Stimulated activated naive CD4-positive, alpha-beta T cell treated with Interleukin-2 at 50 U/mL for 16 hours (primary cell): Measurements from ENCODE around the gene DOCK9.
"Not testable (repeated sequence)": the region's sequence is repeated elsewhere in the genome, so short reads cannot be mapped to it uniquely, and the experiment has no call there.

Experiments used
- DNase-seq: peaks from one replicate; lab custom pipeline; 2025; lab: John Stamatoyannopoulos, UW

The DOCK9 gene

GRCh38 chr13:98772794-98773452 lies 204.9 kb downstream of the DOCK9 start:
- no peak for DNase-seq

- DNase-seq = no peak
These were observed 205.8 kb downstream of the DOCK9 start for GRCh38 chr13:98771838-98772611.

GRCh38 chr13:98769736-98770135 lies 208.1 kb downstream of the DOCK9 start:
- DNase-seq = no peak

GRCh38 chr13:98768522-98768921 lies 209.3 kb downstream of the DOCK9 start:
- no peak for DNase-seq

GRCh38 chr13:98766697-98767096 lies 211.2 kb downstream of the DOCK9 start:
- DNase-seq = no peak

GRCh38 chr13:98765996-98766519 lies 211.8 kb downstream of the DOCK9 start:
- DNase-seq = no peak

GRCh38 chr13:98761986-98762616 lies 215.8 kb downstream of the DOCK9 start:
- DNase-seq = no peak

- DNase-seq = no peak
These were observed 216.5 kb downstream of the DOCK9 start for GRCh38 chr13:98761126-98761985.

- DNase-seq = no peak
These were observed 222.1 kb downstream of the DOCK9 start for GRCh38 chr13:98755729-98756128.

GRCh38 chr13:98755116-98755515 lies 222.7 kb downstream of the DOCK9 start:
- DNase-seq = no peak

- not testable (repeated sequence) for DNase-seq
These were observed 223.4 kb downstream of the DOCK9 start for GRCh38 chr13:98754468-98754867.

- no peak for DNase-seq
These were observed 225.2 kb downstream of the DOCK9 start, which contains the start of gene SLC15A1 for GRCh38 chr13:98752467-98753290. Gene SLC15A1, minus strand, starts transcription at chr13:98752672. Its CDS starts 74 bp downstream, at chr13:98752598.

- DNase-seq = no peak
These were observed 225.9 kb downstream of the DOCK9 start for GRCh38 chr13:98751861-98752466.

GRCh38 chr13:98751367-98751782 lies 226.5 kb downstream of the DOCK9 start:
- no peak for DNase-seq

GRCh38 chr13:98749501-98749900 lies 228.4 kb downstream of the DOCK9 start:
- no peak for DNase-seq

GRCh38 chr13:98746968-98747367 lies 230.9 kb downstream of the DOCK9 start:
- DNase-seq = no peak
